HTR-8/SVneo (cell line): Measurements from ENCODE around the gene LMOD1.
"Not testable (repeated sequence)": the region's sequence is repeated elsewhere in the genome, so short reads cannot be mapped to it uniquely, and the experiment has no call there.

Experiments used
- DNase-seq: peaks from one replicate; pipeline ENCODE4 v3.0.0; 2011; ENCODE audit warnings: low spot score, mixed read lengths; ENCODE audit not compliant: insufficient read length
- FAIRE-seq: peaks from 2 replicates; lab custom pipeline; 2011; peaks lifted over from hg19 to GRCh38; lab: Jason Lieb, UNC

The LMOD1 gene

GRCh38 chr1:201954263-201955008, 8.1 kb upstream of the LMOD1 start:
- no peak for FAIRE-seq

GRCh38 chr1:201949491-201949890, 3.1 kb upstream of the LMOD1 start:
- FAIRE-seq (no peak), DNase-seq (no peak)

More at GRCh38 chr1:201954263-201955008, 8.1 kb upstream of the LMOD1 start:
- no peak for DNase-seq

DNA sequence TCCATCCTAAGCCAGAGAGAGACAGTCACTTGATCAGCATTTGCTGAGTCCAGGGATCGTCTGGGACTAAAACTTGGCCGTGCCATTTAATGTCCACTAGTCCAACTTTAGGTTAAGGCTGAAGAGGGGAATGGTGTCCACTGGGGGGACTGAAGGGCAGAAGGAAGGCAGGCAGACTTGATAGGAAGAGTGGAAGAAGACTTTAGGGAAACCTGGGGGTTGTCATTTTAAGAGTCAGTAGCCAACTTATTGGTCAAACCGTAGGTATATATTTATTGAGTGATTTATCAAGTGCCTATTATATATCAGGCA, 1.3 kb upstream of the LMOD1 start:
- DNase-seq, result no peak
- no peak for FAIRE-seq

DNA sequence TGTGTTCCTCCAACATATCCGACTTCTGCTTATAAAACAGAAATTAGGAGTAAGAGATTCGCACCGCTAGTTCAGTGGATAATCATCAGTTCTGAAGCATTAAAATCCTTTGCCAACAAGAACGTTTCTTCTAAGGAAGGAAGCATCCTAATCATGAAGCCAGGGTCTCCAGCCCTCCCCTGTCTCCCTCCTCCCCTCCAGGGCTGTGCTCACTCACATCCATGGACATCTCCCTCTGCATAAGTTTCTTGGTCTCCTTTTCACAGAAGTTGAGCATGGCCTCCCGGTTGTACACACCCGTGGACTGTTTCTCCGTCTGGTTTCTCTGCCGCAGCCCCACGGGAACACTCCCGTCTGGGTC, 505 bp downstream of the LMOD1 start:
- DNase-seq (no peak), FAIRE-seq (no peak)

DNA sequence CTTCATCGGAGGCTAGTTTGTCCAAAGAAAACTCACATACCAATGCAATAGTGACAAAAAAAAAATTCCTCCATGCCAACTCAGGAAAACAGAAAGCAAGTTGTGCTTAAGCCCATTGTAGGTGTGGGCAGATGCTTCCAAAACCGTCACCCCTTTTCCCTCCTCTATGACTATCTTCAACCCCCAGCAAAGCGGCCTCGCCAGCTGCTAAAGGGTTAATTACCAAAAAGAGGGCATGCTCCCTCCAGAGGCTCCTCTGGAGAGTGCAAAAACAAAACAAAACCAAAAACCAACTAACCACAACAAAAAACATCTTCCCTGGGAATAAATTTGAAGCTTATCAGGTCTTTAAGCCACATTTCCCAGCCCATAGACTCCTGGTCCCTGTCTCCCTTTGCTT, 1.2 kb downstream of the LMOD1 start:
- DNase-seq, result no peak
- no peak for FAIRE-seq

GRCh38 chr1:201944639-201945038, 1.7 kb downstream of the LMOD1 start:
- DNase-seq, result no peak
- no peak for FAIRE-seq

DNA sequence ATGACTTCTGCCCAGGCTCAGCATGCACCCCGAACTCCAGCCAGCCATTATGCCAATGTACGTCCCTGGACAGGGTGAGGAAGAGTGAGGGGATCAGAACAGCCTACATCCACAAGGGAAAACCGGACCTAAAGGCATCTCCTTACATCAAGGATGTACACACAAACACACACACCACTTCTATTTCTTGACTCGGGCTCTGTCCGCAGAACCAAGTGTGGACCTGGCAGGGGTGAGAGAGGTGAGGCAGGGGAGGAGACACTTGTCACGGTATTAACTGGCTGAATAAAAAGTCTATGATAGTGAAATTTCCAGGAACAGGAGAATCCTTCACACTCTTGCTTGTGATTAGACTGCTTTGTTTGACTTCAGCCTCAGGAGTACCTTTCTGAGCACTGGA, 2.3 kb downstream of the LMOD1 start:
- DNase-seq, result no peak
- no peak for FAIRE-seq

GRCh38 chr1:201942129-201942495, 4.2 kb downstream of the LMOD1 start:
- FAIRE-seq (no peak), DNase-seq (no peak)

GRCh38 chr1:201941420-201942128, 4.8 kb downstream of the LMOD1 start:
- DNase-seq, result no peak
- no peak for FAIRE-seq

DNA sequence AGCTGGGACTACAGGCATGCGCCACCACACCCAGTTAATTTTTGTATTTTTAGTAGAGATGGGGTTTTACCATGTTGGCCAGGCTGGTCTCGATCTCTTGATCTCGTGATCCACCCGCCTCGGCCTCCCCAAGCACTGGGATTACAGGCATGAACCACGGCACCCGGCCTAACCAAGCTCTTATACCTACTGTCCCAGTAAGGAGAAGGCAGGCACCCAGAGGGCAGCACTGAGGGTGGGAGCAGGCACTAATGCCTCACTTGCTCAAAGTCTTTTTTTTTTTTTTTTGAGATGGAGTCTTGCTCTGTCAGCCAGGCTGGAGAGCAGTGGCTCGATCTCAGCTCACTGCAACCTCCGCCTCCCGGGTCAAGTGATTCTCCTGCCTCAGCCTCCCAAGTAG, 6.0 kb downstream of the LMOD1 start:
- not testable (repeated sequence) for DNase-seq, FAIRE-seq

- DNase-seq, result no peak
- peak; percentile 16 for FAIRE-seq
These were observed 6.8 kb downstream of the LMOD1 start for GRCh38 chr1:201939574-201939973.

- FAIRE-seq (no peak), DNase-seq (no peak)
These were observed 7.2 kb downstream of the LMOD1 start for GRCh38 chr1:201939148-201939547.

DNA sequence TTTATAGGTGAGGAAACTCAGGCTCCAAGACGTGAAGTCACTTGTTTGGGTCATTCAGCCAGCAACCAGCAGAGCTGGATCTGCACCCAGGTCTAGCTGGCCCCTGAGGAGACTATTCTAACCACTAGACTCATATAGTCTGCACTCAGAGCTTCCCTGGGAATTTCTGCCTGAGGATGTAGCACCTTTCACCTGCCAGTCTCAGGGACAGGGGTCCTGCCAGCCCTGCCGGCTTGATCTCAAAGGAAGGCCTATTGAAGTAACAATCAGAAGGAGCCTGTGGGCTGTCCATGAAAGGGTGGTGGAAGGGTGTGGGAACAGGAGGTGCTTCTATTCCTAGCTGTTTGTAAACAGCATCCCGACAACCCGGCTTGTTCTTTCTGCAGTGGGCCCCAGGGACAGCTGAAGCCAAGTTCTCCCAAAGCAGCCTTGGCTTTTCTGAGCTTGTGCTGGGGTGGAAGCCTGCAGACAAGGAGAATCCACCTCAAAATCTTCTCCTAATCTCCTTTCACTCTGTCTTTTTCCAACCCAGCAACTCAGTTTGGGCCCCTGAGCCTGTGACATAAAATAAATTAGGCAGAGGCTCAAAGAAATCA, 7.8 kb downstream of the LMOD1 start:
- FAIRE-seq, result no peak
- DNase-seq, result no peak

DNA sequence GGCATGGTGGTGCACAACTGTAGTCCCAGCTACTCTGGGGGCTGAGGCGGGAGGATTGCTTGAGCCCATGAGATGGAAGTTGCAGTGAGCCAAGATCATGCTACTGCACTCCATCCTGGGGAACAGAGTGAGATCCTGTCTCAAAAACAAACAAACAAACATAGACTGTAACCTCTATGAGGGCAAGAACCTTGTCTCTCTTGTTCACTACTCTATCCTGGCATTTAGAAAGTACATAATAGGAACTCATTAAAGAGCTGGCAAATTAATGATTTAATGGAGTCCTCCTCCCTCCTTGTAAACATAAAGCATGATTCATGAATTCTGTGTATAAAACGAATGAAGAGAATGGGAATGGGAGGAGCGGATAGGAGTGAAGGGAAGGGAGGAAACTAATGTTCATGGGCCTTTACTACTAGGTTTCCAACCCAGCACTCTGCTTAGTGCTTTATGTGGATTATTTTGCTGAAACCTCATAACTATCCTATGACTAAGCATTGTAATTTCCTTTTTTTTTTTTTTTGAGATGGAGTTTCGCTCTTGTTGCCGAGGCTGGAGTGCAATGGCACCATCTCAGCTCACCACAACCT, 8.6 kb downstream of the LMOD1 start:
- DNase-seq, result peak; percentile 67
- no peak for FAIRE-seq

- DNase-seq (no peak), FAIRE-seq (peak; percentile 40)
These were observed 12.4 kb downstream of the LMOD1 start for GRCh38 chr1:201933840-201934430.

- FAIRE-seq (no peak), DNase-seq (no peak)
These were observed 15.5 kb downstream of the LMOD1 start for GRCh38 chr1:201930803-201931202.

DNA sequence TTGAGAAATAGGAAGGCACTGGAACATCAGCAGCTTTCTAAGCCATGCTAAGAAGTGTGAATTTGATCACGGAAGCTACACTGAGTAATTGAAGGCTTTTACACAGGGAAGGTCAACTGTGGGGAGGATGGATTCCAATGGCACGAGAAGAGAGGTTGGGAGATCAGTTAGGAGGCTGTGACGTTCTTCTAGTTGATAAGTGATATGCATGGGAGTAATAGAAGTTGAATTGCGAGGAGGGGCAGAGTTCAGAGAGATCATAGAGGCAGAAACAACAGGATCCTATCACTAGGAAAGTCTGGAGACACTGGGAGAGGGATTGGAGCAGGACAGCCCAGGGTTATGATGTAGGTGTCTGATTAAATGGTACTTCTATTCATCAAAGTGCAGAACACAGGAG, 16.2 kb downstream of the LMOD1 start:
- FAIRE-seq (no peak), DNase-seq (no peak)

DNA sequence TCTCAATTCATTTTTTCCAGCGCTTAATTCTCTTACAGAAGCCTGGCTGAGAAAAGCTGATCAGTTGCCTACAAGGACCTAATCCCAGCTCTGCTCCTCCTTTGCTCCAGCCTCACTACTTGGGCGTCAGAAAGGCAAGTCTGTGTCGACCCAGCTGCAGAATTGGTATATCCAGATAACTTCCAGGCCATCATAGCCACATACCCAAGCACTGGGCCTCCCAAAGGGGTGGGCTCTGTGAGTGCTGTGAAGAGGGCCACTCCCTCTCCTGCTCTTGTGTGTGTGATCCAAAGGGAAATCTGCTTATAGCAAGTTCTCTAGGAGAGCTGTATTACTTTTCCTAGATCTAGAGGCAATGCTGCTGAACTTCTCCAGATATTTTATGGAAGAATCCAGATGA, 18.1 kb downstream of the LMOD1 start:
- DNase-seq (no peak), FAIRE-seq (no peak)

DNA sequence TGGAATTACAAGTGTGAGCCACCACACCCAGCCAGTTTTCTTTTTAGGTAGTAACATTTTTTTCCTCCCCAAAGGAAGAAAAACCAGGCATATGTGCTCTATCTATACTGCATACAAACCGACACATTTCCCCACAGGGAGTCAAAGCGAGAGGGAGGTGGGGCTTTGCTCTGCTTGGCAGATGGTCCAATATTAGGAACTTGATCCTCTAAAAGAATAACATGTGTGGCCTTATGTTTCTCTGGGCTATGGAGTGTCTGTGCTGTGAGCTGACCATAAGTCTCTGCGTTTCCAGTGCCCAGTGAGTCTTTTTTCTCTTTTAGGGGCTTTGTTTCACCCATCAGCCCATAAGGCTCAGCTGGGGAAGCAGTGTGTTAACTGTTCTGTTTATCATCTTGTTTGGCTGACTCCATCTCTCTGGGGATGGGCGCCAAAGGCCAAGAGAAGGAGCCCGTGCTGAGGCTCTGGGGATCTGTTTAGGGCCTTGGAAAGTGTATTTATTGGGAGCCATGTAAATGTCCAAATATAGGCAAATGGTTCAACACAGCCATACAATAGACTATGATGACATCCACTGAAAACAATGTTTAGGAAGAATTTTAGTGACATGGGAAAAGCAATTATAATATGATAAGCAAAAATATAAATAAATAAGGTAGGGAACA, 20.2 kb downstream of the LMOD1 start:
- no peak for DNase-seq
- no peak for FAIRE-seq

DNA sequence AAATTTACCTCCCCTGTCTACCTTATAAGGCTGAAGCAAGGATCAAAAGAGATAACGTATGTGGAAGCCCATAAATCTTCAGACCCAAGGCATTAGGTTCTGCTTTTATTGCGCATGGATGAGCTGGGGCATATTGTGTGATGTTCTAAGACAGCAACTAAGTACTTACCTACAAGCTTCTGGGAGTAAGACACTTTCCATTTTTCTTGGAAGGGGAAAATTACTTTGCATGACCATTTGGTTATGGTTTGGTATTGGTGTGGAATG, 21.1 kb downstream of the LMOD1 start:
- FAIRE-seq (no peak), DNase-seq (no peak)
